Stimulated activated CD4-positive, alpha-beta T cell treated with anti-CD3 and anti-CD28 coated beads, Interleukin-2, amount 100 ng/mL, for 24 hours (primary cell): ENCODE measurements around the gene NPIPB2.

Experiments used
- DNase-seq, 2 donors: peaks; one replicate each; pipeline ENCODE4 v3.0.0-alpha.2; 2020

The NPIPB2 gene

GRCh38 chr16:11896486-11897176, 45.2 kb downstream of the NPIPB2 start:
- DNase-seq = no peak

- DNase-seq = no peak
Observed at GRCh38 chr16:11893571-11893970, 48.3 kb downstream of the NPIPB2 start.

DNA sequence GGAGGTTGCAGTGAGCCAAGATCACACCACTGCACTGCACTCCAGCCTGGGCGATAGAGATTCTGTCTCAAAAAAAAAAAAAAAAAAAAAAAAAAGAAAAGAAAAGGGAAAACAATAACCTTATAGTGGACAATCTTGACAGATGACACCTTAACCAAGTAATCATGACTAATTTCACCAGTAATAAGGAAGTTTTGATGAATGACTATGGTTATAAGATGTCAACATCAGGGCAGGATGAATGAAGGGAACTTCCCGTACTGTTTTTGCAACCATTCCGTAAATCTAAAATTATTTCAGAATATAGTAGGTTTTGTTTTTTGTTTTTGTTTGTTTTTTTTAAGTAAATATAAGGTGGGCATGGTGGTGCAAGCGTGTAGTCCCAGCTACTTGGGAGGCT, 49.1 kb downstream of the NPIPB2 start:
- no peak for DNase-seq

- no peak for DNase-seq
Observed at GRCh38 chr16:11890231-11890965, 51.4 kb downstream of the NPIPB2 start.

DNA sequence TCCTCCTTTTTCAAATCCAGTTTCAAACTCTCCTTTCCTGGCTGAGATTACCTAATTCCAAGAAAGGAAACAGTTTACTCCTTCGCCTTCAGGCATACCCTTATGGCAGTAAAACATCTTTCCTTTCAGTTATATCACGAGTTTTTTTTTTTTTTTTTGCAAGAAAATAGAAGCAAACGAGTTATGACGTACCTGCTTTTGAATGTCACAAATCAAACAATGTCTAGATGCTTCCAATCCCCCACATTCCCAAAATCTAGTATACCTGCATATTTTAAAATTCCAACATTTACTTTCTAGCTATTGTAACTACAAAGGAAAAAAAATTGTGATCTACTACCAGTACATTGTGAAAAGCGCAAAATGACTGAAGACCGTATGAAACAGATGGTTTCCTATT, 55.0 kb downstream of the NPIPB2 start:
- DNase-seq = no peak

DNA sequence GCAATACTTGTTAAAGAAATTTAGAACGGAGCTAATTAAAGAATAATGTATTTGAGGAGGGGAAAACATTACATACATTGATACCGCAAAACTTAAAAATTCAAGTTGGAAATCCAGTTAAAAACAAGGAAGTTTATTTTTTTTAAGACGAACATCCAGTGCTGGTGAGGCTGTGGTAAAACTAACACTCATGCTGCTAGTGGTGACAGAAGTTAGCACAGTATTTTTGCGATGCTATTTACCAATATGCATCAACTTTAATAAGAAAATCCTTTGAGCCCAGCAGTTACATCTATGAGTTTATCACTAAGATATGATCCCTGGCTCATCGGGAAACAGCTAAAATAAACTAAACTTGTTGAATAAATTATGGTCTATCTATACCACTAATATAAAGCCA, 57.8 kb downstream of the NPIPB2 start:
- no peak for DNase-seq

DNA sequence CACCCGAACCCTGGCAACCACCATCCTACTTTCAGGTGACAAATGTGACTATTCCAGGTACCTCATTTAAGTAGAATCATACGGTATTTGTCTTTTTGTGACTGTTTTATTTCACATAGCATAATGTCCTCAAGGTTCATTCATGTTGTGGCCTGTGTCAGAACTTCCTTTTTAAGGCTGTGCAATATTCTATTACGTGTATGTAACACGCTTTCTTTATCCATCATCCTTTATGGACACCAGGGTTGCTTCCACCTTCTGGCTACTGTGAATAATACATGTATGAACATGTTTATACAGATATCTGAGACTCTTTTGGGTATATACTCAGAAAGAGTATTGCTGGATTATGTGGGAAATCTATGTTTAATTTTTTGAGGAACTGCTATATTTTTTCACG, 61.8 kb downstream of the NPIPB2 start:
- DNase-seq = no peak

DNA sequence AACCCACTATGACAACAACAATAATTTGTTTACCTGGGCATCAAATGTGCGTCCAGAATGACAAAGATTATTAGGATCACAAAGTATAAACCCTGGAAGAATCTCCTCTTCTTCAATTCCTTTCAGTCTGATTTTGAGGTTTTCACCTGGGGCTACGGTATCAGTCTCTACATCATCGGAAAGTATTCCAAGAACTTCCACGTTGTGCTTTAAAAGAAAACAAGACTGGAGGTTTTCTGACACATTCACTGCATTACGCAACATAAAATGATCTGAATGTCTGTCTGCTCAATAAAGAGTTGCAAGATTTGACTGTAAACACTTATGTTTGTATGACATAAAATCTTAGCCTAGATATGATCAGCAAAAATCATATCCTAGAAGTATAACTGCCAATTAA, 64.5 kb downstream of the NPIPB2 start:
- no peak for DNase-seq
